Neural progenitor cell (in vitro differentiated cells): Measurements from ENCODE around the gene RSPH1.

ENCODE experiments used
- CTCF ChIP-seq: fragments of 200-600 bp; sonication (generic); IDR thresholded peaks from 2 replicates; pipeline ENCODE4 v1.5.1; 2017; ENCODE audit warnings: antibody characterized with exemption, mild to moderate bottlenecking
- EZH2 ChIP-seq: fragments of 200-600 bp; sonication (generic); IDR thresholded peaks from 2 replicates; pipeline ENCODE4 v1.6.1; 2017; ENCODE audit warnings: antibody characterized with exemption, mild to moderate bottlenecking, moderate library complexity
- EZH2phosphoT487 ChIP-seq: fragments of 200-600 bp; sonication (generic); IDR thresholded peaks from 2 replicates; pipeline ENCODE4 v1.6.1; 2017; ENCODE audit warnings: antibody characterized with exemption

GRCh38 chr21:42533306-42533962 lies 37.4 kb upstream of the RSPH1 start:
- TF ChIP-seq CTCF (no peak), EZH2 (no peak), EZH2phosphoT487 (no peak)
